SIG-M5 (cell line): ENCODE results near the gene SFXN4.
"Not testable (repeated sequence)": the region's sequence is repeated elsewhere in the genome, so short reads cannot be mapped to it uniquely, and the experiment has no call there.

ENCODE experiments used
- DNase-seq: peaks from one replicate; lab custom pipeline; 2025; lab: John Stamatoyannopoulos, UW

SFXN4 gene

DNA sequence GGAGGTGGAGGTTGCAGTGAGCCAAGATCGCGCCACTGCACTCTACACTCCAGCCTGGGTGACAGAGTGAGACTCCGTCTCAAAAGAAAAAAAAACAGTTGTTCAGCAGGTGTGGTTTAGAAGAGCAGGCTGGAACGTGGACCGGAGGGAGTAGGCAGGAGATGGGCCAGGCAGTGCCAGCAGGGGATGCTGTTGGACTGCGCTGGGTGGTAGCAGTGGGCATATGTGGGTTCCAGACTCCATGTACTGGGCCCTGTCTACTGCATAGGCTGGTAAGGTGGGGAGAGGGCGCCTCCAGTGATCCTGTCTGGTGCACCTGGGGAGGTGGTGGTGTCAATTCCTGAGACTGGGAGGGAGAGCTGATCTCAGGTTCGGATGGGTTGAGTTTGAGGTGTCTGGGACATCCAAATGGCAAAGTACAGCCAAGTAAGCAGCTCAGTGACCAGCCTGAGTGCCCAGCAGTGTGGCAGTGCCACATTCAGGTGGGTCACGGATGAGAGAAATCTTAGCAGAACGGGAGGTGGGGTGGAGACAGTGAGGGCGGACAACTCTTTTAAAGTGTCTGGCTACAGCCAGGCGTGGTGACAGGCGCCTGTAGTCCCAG, 25.9 kb downstream of the SFXN4 start:
- DNase-seq = no peak

DNA sequence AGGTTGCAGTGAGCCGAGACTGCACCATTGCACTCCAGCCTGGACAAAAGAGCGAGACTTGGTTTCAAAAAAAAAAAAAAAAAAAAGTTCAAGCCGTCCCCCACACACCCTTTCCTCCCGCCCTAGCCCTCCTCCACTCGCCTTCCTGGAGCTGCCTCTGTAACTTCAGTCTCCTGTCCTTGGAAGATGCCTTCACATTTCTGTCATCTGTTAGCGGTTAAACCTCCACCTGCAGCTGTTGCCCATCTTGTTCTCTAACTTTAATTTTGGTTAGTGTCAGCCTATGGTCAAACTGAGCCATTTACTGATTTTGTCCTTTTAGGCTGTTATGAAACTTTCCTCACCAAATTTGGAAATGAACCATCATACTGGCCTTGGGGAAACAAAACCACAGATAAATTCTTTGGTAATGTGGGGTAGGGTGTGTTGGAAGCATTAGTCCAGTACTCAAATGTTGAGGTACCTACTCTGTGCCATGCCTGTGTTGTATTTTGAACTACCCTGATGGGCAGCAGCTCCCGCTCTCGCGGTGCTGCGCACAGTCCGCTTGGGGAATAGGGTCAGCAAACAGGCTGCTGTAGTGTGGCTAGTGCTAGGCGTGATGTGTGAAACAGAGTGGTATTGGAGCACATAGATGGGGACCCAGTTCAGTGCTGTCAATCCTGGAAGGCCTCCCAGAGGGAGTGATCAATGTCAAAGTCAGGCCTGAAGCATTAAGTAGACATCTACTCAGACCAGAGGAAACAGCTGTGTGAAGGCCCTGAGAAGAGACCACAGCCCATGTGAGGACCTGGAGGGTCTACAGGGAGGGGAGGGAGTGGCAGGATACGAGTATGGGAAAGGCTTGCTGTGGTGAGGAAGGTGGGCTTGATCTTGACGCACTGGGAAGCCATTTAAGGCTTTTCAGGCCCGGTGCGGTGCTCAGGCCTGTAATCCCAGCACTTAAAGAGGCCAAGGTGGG, 26.9 kb downstream of the SFXN4 start:
- DNase-seq = no peak

DNA sequence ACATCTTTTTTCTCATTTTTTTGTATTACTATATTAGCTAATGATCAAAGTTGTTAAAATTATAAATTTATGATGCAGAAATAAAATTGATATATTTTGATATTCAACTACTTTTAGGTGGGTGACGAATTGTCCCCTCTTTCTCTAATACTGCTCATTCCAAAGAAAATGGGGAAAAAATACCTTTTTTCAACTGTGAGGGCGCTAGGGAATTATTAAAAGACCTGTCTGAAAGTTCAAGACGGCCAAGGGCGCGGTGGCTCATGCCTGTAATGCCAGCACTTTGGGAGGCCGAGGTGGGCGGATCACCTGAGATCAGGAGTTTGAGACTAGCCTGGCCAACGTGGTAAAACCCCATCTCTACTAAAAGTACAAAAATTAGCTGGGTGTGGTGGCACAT, 27.6 kb downstream of the SFXN4 start:
- DNase-seq = not testable (repeated sequence)

DNA sequence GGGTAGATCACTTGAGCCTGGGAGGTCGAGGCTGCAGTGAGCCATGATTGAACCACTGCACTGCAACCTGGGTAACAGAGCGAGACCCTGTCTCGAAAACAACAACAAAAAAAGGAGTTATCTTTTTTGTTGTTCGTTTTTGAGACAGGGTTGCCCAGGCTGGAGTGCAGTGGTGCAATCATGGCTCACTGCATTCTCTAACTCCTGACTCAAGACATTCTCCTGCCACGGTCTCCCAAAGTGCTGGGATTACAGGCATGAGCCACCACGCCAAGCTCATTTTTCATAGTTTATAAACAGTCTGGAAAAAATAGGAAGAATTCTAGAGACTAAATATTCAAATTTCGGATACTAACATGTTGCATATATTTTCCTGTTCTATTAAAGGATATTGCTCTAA, 29.4 kb downstream of the SFXN4 start:
- DNase-seq = no peak

DNA sequence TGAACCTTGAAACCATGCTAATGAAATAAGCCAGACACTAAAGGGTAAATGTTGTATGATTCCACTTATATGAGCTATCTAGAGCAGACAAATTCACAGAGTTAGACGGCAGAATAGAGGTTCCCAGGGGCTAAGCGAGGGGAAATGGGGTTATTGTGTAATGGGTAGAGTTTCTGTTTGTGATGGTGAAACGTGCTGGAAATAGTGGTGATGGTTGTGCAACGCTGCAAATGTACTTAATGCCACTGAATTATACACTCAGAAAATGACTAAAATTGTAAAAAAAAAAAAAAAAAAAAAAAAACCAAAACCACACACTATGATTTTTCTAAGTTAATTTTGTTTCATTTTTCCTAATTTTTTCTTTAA, 30.0 kb downstream of the SFXN4 start:
- peak; percentile 74 for DNase-seq

DNA sequence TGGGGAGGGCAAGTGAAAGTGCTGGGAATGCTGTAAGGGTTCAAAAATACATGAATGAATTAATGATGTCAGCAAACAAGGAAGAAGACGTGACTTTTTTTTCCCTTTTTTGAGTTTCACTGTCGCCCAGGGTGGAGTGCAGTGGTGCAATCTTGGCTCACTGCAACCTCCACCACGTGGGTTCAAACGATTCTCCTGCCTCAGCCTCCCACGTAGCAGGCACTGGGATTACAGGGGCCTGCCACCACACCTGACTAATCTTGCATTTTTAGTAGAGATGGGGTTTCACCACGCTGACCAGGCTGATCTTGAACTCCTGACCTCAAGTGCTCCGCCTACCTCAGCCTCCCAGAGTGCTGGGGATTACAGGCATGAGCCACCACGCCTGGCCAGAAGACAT, 31.6 kb downstream of the SFXN4 start:
- DNase-seq = no peak

DNA sequence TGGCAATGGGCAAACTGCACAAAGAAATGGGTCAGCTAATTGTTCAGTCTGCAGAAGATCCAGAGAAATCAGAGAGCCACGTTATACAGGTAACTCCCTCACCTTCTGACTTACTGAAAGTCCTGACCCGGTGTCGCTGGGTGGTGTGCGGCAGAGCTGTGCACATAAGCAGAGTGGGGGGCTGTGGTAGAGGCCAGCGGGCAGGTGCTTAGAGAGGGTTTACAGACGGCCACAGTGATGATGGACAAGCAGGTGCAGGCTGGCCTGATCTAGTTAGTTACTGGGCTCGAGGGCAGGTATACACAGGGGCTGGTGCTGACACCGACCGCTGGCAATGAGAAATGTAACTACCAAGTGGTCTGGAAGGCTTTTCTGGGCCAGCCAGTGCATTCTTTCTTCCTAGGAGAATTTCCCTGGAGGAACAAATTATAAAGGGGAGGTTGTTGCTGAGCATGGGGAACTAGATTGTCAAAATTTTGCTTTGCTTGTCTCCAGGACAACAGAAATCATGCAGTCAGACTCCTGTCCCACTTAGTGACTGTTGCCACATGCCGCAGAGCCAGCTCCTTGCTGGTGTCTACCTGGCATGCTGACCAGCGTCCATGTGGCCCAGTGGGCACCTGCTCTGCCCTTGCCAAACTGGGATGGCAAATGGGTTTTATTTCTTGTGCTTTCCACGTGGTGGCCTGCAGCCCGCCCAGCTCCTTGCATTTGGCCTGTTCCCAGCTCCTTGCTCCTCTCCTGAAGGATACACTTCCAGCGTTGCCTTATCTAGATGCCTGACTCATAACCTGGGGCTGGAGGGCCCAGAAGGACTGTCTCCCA, 32.8 kb downstream of the SFXN4 start:
- DNase-seq = no peak

DNA sequence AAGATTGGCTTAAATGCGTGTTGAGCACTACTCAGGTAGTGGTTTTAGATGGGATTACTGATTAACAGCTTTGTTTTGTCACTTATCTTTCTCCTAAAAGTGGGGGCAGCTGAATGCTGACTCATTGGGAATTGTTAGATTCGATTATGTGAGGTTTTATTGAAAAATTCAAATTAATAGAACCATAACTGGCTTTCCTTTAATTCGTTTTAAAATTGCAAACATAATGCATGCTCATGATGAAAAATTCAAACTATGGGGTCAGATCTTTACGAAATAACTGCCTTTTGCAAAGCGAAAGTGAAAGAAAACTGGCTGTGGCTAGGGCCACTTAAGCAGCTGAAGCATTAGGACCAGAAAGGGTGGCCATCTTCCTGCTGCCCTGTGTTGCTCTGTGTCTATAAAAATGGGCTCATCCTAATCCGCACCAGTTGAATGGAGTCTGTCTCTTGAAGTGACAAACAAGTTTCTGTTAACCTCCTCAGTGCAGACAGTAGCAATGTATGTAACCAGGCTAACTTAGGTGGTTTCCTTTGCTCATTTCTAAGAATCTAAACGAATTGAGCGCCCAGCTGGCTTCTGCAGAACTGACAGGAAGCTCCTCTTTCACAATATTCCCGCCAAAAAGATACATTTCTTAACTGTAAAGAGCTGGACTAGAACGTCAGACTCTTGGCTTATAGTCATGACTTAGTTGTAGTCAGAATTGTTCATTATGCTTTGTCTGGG, 33.8 kb downstream of the SFXN4 start:
- DNase-seq = peak; percentile 62

DNA sequence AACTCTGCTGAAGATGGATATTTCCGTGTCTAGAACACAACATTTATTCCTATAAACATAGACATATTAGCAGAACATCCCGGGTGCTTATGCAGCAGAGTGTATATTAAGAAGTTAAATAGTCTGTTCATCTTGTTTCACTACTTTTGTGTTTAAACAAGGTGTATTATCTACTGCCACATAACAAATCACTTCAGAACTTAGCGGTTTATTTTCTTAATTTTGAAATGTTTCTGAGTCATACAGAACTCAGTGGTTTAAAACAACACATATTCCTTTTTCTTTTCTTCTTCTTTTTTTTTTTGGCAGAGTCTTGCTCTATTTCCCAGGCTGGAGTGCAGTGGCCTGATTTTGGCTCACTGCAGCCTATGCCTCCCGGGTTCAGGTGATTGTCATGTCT, 35.8 kb downstream of the SFXN4 start:
- no peak for DNase-seq

DNA sequence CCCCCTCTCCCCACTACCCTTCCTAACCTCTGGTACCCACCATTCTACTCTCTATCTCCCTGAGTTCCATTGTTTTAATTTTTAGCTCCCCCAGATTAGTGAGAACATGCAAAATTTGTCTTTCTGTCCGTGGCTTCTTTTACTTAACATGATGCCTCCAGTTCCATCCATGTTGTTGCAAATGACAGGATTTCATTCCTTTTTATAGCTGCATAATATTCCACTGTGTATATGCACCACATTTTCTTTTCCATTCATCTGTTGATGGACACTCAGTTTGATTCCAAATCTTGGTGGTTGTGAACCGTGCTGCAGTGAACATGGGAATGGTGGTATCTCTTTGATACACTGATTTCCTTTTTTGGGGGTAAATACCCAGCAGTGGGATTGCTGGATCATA, 39.6 kb downstream of the SFXN4 start:
- DNase-seq = no peak

DNA sequence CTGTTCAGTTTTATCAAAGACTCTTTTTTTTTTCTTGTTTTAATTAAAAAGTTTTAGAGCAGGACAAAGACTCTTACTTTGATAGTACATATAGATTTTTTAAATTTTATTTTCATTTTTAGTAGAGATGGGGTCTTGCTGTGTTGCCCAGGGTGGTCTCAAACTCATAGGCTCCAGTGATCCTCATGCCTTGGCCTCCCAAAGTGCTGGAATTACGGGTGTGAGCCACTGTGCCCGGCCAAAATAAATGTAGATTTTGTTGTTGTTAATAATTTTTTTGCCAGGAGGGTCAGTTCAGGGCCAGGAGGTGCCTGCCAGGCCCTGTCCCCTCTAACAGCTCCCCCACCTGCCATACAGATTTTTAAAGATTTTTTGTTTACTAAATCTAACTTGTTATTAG, 44.6 kb downstream of the SFXN4 start:
- DNase-seq = no peak

DNA sequence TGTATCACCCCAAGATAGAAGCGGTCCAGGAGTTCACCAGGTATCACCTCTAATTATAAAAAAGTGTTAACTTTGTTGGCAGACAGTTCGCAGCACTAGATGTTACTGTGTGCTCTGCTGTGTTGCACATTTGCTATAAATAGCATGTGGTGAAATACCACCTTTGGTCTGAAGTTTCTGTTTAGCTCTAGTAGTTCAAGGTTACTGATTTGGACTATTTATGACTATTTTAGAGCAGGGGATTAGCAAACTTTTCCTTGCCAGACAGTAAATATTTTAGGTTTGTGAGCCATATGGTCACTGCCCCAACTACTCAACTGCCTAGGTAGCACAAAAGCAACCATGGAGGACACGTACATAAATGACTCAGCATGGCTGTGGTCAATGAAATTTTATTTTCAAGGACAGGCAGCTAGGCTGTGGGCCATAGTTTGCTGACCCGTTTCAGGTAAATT, 45.1 kb downstream of the SFXN4 start:
- no peak for DNase-seq

DNA sequence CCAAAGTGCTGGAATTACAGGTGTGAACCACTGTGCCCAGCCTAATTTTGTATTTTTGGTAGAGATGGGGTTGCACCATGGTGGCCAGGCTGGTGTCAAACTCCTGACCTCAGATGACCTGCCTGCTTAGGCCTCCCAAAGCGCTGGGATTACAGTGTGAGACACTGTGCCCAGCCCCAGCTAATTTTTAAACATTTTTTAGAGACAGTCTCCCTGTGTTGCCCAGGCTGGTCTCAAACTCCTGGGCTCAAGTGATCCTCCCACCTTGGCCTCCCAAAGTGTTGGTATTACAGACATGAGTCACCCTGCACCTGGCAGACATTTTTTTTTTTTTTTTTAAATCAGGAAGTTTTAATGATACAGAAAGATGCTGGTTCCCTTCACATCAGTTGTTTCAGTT, 46.1 kb downstream of the SFXN4 start:
- no peak for DNase-seq

DNA sequence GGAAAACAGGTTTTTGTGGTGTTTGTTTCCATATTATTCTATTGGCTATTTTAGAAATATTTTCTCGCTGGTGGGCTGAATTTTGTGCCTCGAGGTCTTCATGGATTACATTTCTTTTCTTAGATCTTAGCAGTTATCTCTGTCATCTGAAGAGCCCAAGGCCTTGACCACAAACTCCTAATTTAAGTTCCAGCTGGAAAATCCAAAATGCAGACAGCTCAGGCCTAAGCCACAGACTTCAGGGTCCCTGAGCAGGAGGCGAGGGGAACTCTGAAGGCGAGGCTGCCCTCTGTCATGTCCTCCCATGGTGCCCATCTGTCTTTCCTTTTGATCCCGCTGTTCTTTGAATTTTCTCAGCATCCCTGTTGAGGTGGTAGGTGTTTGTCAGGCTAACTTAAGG, 47.3 kb downstream of the SFXN4 start:
- DNase-seq = no peak

DNA sequence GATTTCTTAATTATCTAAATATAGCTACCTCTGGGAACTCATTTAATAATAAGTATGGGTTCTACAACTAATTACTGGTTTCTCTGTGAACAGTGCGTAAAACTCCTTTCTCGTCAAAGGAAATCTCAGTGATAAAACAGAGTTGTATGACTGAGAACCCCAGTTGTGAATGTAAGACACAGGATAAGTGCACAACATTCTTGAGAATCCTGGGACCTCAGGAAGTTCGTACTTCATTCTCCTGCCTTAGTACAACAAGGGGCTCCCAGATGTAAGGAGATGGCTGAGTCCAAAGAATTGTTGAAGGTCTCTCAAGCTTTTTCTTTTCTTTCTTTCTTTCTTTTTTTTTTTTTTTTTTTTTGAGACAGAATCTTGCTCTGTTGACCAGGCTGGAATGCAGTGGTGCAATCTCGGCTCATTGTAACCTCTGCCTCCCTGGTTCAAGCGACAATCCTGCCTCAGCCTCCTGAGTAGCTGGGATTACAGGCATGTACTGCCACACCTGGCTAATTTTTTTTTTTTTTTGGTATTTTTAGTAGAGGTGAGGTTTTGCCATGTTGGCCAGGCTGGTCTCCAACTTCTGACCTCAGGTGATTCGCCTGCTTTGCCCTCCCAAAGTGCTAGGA, 49.1 kb downstream of the SFXN4 start:
- no peak for DNase-seq

DNA sequence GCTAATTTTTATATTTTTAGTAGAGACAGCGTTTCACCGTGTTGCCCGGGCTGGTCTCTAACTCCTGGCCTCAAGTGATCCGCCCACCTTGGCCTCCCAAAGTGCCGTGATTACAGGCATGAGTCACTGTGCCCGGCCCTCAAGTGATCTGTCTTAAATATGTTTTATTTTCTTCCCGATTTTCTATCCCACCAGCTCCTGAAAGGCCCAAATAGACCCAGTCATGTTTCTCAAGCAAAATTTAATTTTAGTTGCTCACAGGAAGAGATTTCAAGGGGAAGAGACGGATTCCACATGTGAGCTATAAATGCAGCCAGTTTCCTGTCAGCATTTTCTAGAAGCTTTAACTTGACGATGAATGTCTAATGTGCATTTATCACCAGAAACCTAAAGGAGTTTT, 49.6 kb downstream of the SFXN4 start:
- no peak for DNase-seq

DNA sequence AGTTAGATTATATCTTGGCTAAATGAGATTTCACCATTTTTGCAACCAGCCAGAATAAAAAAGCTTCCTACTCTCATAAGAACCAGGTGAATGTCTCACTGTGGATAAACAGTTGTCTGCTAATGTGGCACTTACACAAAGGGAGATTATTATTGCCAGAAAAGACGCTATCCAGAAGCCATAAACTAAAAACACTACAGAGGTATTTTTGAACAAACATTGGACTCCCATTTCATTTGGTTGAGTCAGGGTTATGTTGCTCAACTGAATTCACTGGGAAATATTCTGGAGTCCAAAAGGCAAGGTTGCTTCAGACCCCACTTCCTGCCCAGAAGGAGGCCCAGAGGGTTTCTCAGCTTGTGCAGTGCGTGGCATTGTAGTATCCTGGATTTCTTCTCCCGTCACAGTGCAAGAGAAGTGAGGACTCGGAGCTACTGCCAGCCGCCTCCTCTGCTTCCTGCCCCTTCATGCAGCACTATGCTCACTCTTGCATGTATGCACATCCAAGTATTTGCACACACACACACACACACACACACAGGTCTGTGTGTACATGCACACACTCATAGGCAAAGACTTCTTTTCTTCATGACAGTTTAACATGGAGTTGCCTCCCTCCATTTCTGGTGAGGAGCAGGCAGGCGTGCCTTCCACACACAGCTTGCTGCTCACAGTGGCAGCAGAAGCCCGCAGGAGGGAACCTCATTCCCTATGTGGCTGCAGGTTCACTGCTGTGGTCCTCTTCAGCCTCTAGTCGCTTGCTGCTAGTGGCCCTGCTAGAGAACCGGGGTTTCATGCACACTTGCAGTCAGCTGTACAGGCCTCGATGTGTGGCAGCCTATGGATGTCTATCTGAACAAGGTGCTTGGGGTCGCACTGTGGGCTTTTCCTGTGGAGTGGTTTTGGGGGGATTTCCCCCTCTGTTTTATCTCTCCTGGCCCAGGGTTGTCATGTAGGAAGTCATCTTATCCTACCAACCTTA, 51.5 kb downstream of the SFXN4 start:
- DNase-seq = no peak

DNA sequence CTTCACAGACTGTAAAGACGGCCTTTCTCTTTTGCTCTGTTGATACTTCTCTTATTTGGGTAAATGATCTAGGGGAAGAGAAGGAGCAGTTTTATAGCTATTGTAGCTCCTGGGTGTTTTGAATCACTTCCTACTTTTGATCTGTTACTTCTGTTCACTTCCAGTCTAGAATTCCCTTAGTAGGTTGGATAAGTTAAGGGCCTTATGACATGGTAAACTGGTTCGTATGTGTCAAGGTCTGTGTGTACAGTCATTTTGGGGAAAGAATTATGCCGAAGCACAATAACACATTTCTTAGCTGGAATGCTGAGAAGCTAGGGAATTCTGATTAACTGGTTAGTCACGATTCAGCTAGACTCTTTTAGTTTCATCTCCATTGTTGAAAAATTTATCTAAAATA, 53.5 kb downstream of the SFXN4 start:
- DNase-seq = no peak

DNA sequence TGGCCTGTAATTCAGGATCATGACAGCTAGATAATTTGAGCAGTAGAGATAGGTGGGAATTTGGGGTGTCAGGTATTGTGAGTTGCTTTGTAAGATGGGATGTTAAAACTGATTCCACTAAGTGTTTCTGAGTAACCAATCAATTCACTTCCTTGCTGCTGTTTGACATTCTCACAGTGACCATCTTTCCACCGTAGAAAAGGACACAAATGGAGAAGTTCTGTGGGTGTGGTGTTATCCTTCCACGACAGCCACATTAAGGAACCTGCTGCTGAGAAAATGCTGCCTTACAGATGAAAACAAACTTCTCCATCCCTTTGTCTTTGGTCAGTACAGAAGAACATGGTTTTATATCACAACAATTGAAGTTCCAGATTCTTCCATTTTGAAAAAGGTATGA, 57.7 kb downstream of the SFXN4 start:
- DNase-seq = not testable (repeated sequence)

DNA sequence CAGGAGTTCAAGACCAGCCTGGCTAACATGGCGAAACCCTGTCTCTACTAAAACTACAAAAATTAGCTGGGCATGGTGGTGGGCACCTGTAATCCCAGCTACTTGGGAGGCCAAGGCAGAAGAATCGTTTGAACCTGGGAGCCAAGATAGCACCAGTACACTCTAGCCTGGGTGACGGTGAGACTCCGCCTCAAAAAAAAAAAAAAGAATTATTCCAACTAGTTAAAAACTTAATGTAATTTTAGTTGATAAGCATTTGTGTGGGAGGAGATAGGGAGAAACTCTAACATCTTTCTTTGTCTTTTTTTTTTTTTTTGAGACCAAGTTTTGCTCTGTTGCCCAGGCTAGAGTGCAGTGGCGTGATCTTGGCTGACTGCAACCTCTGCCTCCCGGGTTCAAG, 58.4 kb downstream of the SFXN4 start:
- not testable (repeated sequence) for DNase-seq
